HepG2 (cell line): Measurements from ENCODE around the gene FUT4.

Experiments used
- AKAP8 ChIP-seq: sonication (generic); formaldehyde crosslinking; IDR thresholded peaks from 2 replicates; pipeline ENCODE4 v1.5.1; 2020; ENCODE audit warnings: mild to moderate bottlenecking, missing genetic modification reagents
- BRF2 ChIP-seq: sonication (generic); formaldehyde crosslinking; IDR thresholded peaks from 2 replicates; pipeline ENCODE4 v1.8.1; 2022; ENCODE audit warnings: mild to moderate bottlenecking, missing genetic modification reagents
- DZIP1 ChIP-seq: sonication (generic); formaldehyde crosslinking; IDR thresholded peaks from 2 replicates; pipeline ENCODE4 v1.5.0; 2020; ENCODE audit warnings: mild to moderate bottlenecking, missing genetic modification reagents
- FOXP1 ChIP-seq, 2 experiments: fragments of 450-650 bp in 1 of 2; IDR thresholded peaks; 2 replicates each; pipeline ENCODE4 v1.6.1; 2017 to 2018; ENCODE audit warnings: antibody characterized with exemption in 1 of 2
- NR2F2 ChIP-seq: IDR thresholded peaks from 2 replicates; pipeline ENCODE4 v1.6.1; 2012; ENCODE audit warnings: low read depth, inconsistent platforms, borderline replicate concordance
- PATZ1 ChIP-seq: sonication (generic); formaldehyde crosslinking; IDR thresholded peaks from 2 replicates; pipeline ENCODE4 v1.4.0; 2020; ENCODE audit warnings: missing genetic modification reagents
- SKIL ChIP-seq: sonication (generic); formaldehyde crosslinking; IDR thresholded peaks from 2 replicates; pipeline ENCODE4 v1.8.0; 2022; ENCODE audit warnings: missing genetic modification reagents, mild to moderate bottlenecking, moderate library complexity, borderline replicate concordance
- SMAD3 ChIP-seq: sonication (generic); formaldehyde crosslinking; IDR thresholded peaks from 2 replicates; pipeline ENCODE4 v1.4.0; 2020; ENCODE audit warnings: missing genetic modification reagents
- SP2 ChIP-seq: sonication (generic); formaldehyde crosslinking; IDR thresholded peaks from 2 replicates; pipeline ENCODE4 v1.5.1; 2020; ENCODE audit warnings: mild to moderate bottlenecking, missing genetic modification reagents
- SRF ChIP-seq: IDR thresholded peaks from 2 replicates; pipeline ENCODE4 v1.6.1; 2011; ENCODE audit warnings: mild to moderate bottlenecking, low read depth, low read length, moderate library complexity
- YY1 ChIP-seq: IDR thresholded peaks from 2 replicates; pipeline ENCODE4 v1.6.1; 2011; ENCODE audit warnings: low read length, low read depth, moderate library complexity, mild to moderate bottlenecking; ENCODE audit not compliant: insufficient read depth, insufficient replicate concordance
- ZNF232 ChIP-seq: sonication (generic); formaldehyde crosslinking; IDR thresholded peaks from 2 replicates; pipeline ENCODE4 v1.4.0; 2020; ENCODE audit warnings: missing genetic modification reagents, borderline replicate concordance

GRCh38 chr11:94550513-94550912 is 6.8 kb downstream of the FUT4 start:
- TF ChIP-seq DZIP1 (CRISPR knock-in tag): no peak
- no peak for TF ChIP-seq SP2
- TF ChIP-seq ZNF232 (CRISPR knock-in tag): no peak
- TF ChIP-seq YY1: no peak
- TF ChIP-seq NR2F2: no peak
- TF ChIP-seq SKIL (CRISPR knock-in tag): no peak
- no peak for TF ChIP-seq PATZ1
- TF ChIP-seq FOXP1 (IDR thresholded peaks at IDR 0.05): no peak
- TF ChIP-seq FOXP1 (CRISPR knock-in tag; IDR thresholded peaks at IDR 0.05): no peak
- TF ChIP-seq BRF2 (CRISPR knock-in tag): no peak
- no peak for TF ChIP-seq AKAP8 (CRISPR knock-in tag)
- no peak for TF ChIP-seq SRF
- TF ChIP-seq SMAD3 (CRISPR knock-in tag): no peak
